ENCODE measurements around the gene FAM25G.
"Not testable (repeated sequence)": the region's sequence is repeated elsewhere in the genome, so short reads cannot be mapped to it uniquely, and the experiment has no call there.

The FAM25G gene

DNA sequence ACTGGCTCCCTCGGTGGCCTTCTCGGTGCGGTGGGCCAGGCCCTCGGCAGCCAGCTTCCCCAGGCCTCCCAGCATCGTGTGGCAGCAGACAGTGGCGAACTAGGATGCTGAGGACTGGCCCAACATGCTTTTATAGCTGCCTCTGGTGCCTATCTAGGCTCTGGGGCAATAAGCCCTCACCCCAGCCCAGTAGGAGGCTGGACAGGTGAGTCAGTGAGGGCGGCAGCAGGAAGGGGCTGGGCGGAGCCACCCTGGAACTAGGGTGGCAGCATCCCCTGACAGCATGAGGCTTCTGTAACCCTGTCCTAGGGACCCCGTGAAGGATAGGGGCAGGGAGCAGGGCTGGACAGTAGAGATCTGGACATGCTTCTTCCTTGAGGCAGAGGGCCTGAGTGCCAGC is at the start of gene FAM25G:
Gene FAM25G (minus strand): TSS at position 101 of the 400 bp plus-strand sequence. CDS start 26 bp downstream, at position 75.
- not testable (repeated sequence) for DNase-seq (ENCODE audit: low spot score)

DNA sequence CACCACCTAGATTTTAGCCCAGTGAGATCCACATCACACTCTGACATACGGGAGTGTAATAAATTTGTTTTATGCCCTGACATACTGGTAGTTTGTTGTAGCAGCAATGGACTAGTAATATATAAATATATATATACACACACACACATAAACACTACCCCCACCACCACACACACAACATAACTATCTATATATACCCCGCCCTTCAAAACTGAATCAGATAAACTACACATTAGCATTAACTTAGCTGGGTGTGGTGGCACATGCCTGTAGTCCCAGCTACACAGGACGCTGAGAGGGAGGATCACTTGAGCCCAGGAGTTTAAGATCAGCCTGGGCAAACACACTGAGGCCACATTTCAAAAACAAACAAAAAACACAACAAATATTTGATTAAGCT is 44.9 kb upstream of the FAM25G start:
- not testable (repeated sequence) for DNase-seq (ENCODE audit: low spot score)

DNA sequence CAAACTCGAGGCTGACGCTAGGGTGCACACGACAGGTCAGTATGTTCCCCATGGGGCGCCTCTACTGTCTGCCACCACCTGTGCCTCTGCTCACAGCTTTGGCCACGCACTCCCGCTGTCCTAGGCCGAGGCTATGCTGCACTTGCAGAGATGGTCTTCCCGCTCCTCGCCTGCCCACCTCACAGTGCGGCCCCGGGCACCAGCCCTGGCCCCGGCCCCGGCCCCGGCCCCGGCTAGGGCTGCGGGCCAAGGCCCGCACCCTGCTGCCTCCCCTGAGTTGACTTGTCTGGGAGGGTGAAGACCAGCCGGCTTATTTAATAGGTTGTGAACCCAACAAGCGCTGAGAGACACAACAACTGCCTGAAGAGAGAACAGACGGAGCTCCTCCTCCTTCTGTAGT is 32.0 kb upstream of the FAM25G start, which contains the start of gene AGAP9:
Gene AGAP9 (minus strand): TSS at position 164 of the 400 bp plus-strand sequence. CDS start 112 bp downstream, at position 52.
- DNase-seq (ENCODE audit: low spot score) = not testable (repeated sequence)

DNA sequence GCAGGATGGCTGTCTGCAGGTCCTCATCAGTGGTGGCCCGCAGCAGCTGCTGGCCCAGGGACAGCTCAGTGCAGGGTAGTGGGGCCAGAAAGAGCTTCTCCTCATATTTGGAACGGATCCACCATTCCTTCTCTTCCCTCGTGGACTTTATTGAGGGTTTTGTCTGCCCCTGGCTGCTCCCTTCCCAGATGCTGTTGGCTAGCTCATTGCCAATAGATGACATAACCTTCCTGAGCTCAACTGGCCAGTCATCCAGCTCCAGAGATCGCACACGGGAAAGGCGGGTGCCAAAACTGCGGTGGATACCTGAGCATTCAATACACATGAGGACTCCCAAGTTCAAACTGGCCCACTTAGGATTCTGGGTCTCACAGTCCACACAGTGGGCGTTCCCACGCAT is 10.8 kb upstream of the FAM25G start:
- not testable (repeated sequence) for DNase-seq (ENCODE audit: low spot score)

DNA sequence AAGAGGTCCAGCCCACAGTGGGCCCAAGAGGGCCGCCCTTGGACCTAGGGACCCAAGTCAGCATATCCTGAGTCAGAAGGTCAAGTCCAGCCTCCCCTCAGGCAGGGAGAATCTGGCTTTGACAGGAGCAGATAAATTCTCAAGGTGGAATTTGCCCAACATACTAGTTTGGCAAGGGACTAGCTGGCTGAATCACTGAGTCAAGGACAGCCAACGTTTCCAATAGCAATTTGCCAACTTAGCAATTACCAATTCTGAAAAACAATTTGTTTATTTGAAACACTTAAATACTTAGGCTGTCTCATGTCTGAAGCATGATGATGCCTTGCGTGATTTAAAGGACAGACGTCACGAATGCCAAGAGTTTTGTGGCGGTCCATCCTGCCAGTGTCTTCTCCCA is 2.7 kb upstream of the FAM25G start:
- not testable (repeated sequence) for DNase-seq (ENCODE audit: low spot score)

DNA sequence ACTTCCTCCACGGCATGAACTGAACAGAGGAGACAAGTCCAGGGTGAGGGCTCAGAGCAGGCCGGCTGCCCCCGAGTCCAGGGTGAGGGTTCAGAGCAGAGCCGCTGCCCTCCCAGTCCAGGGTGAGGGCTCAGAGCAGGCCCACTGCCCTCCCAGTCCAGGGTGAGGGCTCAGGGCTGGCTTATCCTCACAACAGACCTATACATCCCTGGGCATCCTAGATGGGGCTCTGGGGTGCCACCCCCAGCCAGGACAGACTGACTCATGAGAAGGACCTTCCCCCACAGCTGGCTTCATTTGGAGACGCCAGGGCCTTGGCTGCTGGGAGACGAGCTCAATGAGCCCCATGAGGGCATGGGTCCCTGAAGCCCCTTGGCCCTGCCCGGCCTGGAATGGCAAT is 1.9 kb downstream of the FAM25G start:
- not testable (repeated sequence) for DNase-seq (ENCODE audit: low spot score)

DNA sequence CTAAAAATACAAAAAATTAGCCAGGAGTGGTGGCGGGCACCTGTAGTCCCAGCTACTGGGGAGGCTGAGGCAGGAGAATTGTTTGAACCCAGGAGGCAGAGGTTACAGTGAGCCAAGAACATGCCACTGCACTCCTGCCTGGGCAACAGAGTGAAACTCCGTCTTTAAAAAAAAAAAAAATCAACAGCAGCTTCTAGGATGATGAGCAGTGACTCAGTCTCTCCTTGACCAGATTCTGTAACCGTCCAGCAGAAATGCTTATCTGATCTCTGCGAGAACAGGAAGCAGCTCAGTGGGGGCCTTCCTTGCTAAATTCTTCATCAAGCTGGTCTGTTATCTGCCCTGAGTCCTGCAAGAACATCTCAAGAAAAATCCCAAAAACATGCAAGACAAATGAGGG is 5.6 kb downstream of the FAM25G start:
- not testable (repeated sequence) for DNase-seq (ENCODE audit: low spot score)

DNA sequence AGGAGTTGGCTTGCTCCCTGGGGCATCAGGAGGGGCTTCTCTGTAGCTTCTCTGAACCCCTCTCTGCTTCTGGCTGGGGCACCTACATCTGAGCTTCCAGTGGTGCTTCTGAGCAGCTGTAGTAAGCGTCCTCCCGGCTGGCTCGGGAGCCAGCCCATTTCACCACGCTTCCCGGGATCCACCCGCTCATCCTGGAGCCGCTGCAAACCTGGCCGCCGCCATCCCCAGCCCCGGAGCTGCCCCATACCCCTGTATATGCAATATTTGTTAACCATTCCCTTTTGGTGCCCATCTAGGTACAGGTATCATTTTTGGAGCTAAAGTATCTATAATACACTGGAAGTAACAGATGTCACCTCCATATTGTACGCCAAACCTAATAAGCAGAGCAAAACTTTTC is 6.7 kb downstream of the FAM25G start:
- not testable (repeated sequence) for DNase-seq (ENCODE audit: low spot score)

DNA sequence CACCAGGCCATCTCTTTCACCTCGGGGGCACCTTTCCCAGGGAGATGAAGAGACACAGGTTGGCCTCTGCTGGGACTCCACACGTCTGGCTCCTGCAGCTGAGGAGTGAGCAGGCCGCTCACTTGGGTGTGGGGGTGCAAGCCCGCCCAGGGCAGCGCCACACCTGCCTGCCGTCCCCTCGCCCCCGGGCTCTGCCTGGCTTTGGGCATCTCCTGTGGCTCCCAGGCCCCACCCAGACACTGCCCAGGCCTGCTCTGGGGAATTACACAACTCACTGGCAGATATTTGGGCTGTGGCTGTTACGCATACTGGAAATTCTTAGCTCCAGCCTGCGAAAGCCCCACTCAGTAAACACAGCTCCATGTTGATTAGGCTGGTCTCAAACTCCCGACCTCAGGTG is 7.6 kb downstream of the FAM25G start, which contains the start of gene ANXA8:
Gene ANXA8 (minus strand): TSS at position 193 of the 400 bp plus-strand sequence. CDS start 182 bp downstream, at position 11.
- DNase-seq (ENCODE audit: low spot score) = not testable (repeated sequence)

DNA sequence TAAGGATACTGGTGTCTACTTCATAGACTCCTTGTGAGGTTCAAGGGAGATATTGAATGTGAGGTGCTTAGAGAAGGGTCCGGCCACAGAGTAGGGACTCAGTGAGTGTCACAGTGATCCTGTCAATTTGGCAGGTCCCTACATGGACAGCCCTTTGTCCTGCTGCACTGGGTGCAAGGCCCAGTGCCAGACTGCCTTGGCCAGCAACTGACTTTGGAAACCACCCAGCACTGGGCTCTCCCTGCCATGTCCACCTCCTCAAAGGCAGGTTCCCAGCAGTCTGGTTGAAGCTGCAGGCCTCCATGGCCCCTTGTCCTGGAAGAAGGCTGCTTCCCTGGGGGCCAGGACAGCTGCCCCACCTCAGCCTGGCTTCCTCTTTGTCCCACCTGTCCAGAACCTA is 9.1 kb downstream of the FAM25G start:
- not testable (repeated sequence) for DNase-seq (ENCODE audit: low spot score)

DNA sequence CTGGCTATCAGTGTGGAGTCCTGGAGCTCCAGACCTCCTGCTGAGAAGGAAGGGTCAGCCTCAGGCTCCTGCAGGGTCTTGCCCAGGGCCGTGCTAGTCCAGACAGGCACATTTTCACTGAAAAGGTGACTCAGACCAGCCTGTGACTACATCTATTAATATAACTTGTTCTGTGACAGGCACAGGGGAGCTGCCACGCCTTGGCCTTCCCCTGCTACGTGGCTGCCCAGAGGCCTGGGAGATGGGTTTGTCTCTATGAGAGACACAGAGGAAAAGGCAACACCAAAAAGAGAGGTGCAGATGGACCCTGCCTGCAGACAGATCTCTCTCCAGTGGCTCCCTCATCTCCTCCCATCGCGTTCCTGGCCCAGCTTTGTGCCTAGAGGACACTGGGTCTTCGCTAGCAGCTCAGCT is 9.7 kb downstream of the FAM25G start:
- not testable (repeated sequence) for DNase-seq (ENCODE audit: low spot score)

DNA sequence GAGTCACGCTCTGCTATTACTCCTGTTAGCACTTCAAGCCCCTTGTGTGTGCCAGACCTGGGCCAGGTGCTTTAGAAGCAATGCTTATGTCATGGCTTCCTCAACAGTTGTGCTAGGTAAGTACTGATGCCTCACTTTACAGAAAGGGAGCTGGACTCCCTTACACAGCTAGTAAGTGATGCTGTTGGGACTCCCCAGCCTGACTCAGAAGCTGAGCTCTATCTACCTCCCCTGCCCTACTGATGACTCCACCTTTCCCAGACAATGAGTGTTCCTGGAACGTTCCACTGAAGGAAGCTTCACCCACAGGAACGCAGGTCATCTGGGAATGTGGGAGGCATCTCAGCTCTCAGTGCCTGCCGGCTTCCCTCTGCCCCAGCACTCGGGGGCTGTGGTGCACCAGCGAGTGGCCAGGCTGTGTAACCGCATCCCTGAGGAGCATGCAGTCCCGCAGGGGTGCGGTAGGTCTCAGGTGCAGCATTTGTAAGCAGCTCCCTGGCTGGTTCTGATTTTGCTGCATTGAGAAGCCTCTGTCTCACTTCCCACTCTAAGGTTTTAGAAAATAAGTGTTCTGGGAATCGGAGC is 10.2 kb downstream of the FAM25G start:
- DNase-seq (ENCODE audit: low spot score) = not testable (repeated sequence)

DNA sequence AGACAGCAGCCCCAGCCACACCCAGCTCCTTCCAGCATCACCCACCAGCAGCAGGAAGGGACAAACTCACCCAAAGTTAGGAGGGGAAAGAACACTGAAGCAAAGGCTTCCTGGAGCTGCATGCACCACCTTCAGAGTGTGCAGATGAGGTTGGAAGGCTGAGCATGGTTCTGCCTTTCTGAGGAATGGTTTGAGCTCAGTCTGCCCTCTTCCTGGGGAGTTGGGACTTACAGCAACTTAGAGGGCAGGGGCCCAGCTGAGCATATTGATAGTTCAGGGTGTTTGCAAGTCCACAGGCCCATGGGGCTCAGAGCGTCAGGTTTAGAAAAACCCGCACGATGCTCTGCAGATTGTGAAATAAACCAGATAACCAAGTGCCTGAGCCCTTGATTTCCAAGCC is 11.4 kb downstream of the FAM25G start:
- DNase-seq (ENCODE audit: low spot score) = not testable (repeated sequence)

DNA sequence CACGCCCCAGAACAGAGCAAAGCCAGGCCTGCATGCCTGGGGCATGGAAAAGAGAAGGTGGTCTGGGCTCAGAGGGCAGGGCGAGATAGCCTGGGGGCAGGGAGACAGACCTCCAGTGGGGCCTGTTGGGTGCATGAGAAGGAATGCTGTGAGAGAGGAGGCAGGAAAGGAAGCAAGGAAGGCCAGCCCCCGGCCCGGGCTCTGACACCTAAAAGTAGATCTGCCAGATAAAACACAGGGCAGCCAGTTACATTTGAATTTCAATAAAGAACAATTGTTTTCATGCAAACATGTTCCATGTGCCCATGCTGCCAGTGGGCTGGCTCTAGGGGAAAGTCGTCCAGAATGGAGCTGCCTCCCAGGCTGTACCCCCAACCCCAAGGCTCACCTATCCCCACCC is 13.4 kb downstream of the FAM25G start:
- DNase-seq (ENCODE audit: low spot score) = not testable (repeated sequence)

DNA sequence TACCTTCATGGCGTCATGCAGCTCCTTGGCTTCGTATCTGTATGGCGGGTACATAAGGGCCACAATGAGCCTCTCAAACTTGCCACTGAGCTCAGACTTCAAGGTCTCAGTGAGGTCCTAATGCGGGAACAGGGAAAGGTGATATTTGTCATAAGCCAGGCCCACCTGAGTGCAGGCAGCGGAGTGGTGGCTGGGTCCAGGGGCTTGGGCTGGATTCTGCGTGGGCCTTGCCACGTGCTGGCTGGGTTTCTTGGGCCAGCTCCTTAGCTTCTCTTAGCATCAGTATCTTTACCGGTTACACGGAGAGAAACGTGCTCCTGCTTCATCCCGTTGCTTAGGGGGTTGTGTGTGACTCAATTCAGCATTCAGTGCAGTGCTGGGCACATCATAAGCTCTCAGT is 14.4 kb downstream of the FAM25G start:
- not testable (repeated sequence) for DNase-seq (ENCODE audit: low spot score)

DNA sequence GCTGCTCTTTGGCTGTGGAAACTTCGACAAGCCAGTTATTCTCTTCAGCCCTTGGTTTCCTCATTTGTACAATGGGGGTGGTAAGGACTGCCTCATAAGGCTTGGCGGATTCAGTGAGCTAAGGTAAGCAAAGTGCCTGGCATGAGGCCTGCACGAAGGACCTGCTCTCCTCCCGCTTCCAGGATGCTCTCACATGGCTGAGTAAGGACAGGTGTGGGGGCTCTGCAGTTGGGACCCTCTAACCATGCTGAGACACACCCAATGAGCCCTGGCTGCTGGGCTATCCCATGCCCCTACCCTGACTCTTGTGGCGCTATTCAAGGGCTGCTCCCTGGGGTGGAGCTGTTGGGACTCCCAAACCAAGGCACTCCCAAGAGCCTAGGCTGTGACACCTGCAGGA is 16.4 kb downstream of the FAM25G start:
- not testable (repeated sequence) for DNase-seq (ENCODE audit: low spot score)

DNA sequence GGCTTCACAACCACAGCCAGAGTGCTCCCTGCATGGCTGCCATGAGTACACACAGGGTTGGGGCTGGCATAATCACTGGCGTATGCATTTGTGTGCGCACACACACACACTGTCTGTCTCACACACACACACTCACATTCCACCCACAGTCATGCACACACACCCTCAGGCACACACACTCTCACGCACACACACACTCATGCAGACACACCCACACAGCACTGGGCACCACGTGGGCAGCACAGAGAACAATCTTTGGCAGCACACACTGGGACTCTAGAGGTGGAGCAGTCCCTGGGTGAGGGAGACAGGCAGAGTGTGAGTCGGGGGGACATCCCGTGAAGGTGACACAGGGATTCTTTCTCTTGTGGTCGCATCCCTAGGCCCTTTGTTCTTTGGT is 18.0 kb downstream of the FAM25G start:
- not testable (repeated sequence) for DNase-seq (ENCODE audit: low spot score)

DNA sequence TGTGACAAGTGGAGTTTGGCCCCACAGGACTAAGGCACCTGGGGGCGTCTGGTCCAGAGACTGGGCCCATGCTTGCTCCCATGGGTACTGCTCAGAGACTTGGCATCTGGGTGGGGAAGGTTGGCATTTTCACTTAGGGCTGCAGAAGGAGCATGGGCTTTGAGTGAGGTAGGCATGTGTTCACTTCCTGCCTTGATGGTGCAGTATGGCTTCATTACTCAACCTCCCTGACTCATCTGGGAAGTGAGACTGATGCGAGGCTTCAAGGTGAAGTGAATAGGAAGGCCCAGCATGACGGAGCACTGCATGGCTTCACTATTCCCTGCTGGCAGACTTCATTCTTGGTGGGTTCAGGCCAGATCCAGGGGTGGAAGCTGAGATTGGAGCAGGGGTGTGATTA is 18.9 kb downstream of the FAM25G start:
- DNase-seq (ENCODE audit: low spot score) = not testable (repeated sequence)

DNA sequence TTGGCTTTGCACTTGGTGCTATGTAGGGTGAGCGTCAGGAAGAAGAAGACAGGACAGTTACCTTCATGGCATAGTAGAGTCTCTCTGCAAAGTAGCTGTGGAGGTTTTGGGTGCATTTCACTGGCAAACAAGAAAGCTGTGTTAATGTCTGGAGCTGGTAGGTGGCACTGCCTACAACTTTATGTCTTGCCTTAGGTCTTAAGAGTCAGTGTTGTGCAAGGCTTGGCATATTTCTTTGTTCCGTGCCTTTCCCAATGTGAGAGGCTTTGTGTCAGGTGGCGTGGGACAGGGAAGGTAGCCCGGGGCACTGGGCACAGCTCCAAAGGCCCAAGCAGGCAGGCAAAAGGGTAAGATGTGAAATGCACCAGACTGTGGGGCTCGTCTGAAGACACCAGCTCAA is 19.4 kb downstream of the FAM25G start:
- DNase-seq (ENCODE audit: low spot score) = not testable (repeated sequence)

DNA sequence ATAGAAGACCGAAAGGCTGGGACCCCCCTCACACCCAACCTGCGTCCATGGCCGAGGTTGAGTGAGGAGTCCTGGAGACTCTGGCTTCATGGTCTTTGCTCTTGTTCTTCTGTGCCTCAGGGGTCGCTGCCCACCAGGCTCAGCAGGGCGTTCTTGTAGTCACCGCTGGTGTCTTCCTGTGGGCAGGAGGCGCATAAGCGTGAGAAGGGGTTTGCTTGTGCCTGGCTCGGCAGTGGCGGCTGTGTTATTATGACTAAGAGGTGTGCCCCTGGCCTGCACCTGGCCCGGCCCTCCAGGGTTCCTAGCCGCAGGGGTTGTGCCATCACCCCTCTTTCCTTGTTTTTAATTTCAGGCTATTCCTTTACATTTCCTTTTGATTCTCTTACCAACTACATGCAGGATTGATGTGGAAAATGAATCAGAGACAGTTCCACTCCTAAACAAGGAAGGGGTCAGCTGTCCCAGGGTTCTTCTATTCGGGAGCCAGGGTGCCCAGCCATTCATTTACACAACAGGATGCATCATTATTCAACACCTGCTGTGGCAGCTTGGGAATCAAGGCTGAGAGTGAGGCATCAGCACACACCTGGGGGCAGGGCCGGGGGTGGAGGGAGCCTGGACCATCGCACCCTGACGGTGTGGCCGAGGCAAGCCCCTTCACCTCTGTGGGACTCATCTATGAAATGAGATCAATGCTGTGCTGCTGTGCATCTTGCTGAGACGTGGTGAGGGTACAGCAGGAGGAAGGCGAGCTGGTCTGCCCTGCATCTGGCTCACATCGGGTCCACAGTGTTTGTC is 22.6 kb downstream of the FAM25G start:
- DNase-seq (ENCODE audit: low spot score) = not testable (repeated sequence)

DNA sequence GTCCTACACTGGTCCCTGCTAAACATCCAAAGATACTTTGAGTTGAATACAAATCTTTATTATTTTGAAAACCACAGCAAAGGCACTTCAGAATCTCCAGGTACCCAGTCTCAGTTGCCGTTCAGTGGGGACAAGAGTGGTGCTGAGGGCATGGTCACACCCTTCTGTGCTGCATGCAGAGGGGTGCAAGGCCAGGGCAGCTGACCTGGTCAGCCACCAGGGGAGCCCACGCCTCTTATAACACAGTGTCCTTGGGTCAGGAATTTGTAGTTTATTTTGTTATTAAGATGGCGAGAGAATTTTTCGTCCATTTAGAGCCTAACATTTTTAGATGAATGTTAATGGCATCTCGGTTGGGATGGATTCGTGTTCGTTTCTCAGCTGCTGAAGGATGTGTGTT is 23.5 kb downstream of the FAM25G start:
- not testable (repeated sequence) for DNase-seq (ENCODE audit: low spot score)

DNA sequence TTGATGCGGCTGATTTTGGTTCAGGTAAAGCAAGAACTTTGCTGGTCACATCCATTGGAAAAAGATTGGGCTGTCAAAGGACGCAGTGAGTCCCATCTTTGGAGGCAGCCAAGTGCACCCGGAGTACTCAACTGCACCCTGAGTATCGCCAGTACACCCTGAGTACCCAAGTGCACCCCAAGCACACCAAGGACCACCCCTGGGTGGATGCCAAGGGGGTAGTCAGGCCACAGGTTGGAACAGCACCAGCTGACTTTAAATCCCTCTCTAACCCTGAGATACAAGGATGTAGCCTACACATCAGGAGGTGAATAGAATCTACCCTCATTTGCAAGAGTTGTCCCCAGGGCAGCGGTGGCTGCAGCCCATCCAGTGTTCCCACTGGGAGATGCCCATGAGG is 24.0 kb downstream of the FAM25G start:
- DNase-seq (ENCODE audit: low spot score) = not testable (repeated sequence)
